ENCODE data around the gene RUNX1.

GRCh38 chr21:35026617-35027562, 22.2 kb downstream of the RUNX1 start:
- TF ChIP-seq CTCF (IDR thresholded peaks at IDR 0.05 in 8 of 11, conservative IDR thresholded peaks at IDR 0.05 in 3 of 11): peak in 2 of 11 experiments; percentile 23 to 31
- TF ChIP-seq POLR2A (IDR thresholded peaks at IDR 0.05): no peak

Data from spleen (tissue), 7 donors.